HG03521 (cell line): Measurements from ENCODE around the gene DHX15.

ENCODE experiments used
- ATAC-seq: cut with Tn5 transposase; IDR thresholded peaks from one replicate; pipeline ENCODE4 v1.9.1; 2021; ENCODE audit warnings: mild to moderate bottlenecking, moderate library complexity; ENCODE audit not compliant: unreplicated experiment

DHX15 gene

GRCh38 chr4:24495388-24495787 lies 89.0 kb downstream of the DHX15 start:
- no peak for ATAC-seq

- ATAC-seq = no peak
These were observed 94.5 kb downstream of the DHX15 start for GRCh38 chr4:24489870-24490269.

- ATAC-seq = peak; percentile 82
These were observed 95.8 kb downstream of the DHX15 start for GRCh38 chr4:24488399-24489164.

- ATAC-seq = no peak
These were observed 101.5 kb downstream of the DHX15 start for GRCh38 chr4:24482871-24483270.

DNA sequence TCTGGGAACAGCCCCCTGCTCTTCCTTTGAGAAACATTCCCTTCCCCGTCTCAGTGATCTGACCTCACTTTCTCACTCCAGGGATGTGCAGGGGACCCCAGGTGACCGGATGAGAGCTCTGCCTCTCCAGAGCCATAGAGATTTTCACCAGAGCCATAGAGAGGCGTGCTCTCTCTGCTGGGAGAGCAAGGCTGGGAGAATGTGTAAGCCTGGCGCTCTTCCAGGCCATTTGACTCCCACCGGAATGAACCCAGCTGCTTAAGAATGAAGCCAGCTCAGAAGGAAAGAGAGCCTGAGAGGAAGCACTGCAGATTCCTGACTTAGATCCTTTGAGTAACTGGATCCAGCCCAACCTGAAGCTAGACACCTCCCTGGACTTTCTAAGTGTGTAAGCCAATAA lies 106.4 kb downstream of the DHX15 start:
- ATAC-seq = no peak
